ENCODE measurements around the gene PAPPA2.

PAPPA2 gene

DNA sequence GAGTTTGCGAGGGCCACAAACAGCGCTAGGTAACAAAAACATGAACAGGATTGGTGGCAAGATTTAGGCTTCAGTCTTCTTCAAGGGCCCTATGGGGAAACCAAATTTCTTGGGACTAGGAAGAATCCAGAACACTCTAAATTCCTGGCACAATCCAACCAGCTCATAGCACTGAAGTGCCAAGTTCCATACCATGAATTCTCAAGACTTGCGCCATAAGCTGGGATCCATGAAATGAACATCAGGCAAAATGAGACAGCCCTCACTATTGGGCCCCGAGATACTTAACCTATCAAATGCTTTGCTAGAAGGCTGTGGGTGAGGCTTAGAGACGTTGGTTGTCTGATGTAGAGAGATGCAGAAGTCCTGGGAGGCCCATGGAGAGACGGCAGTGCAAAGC, 322.1 kb downstream of the PAPPA2 start:
- Histone ChIP-seq H3K9ac (no peak overlapping the region), H3K4me2 (ENCODE audit: low read length) (no peak overlapping the region), H3K27me3 (ENCODE audit: control insufficient read depth, insufficient read depth, low read length) (no peaks in the 10 kb centered on the region), H2AFZ (no peak overlapping the region), H3K4me3 (ENCODE audit: low read depth, low read length) (no peak overlapping the region), H3K4me1 (no peaks in the 10 kb centered on the region), H3K36me3 (ENCODE audit: control insufficient read depth, insufficient read depth, low read length) (no peaks in the 10 kb centered on the region), H3K9me3 (ENCODE audit: control insufficient read depth, low read length) (no peaks in the 10 kb centered on the region), H3K79me2 (no peaks in the 10 kb centered on the region), H3K27ac (no peak overlapping the region)
- TF ChIP-seq, protein P1, sequence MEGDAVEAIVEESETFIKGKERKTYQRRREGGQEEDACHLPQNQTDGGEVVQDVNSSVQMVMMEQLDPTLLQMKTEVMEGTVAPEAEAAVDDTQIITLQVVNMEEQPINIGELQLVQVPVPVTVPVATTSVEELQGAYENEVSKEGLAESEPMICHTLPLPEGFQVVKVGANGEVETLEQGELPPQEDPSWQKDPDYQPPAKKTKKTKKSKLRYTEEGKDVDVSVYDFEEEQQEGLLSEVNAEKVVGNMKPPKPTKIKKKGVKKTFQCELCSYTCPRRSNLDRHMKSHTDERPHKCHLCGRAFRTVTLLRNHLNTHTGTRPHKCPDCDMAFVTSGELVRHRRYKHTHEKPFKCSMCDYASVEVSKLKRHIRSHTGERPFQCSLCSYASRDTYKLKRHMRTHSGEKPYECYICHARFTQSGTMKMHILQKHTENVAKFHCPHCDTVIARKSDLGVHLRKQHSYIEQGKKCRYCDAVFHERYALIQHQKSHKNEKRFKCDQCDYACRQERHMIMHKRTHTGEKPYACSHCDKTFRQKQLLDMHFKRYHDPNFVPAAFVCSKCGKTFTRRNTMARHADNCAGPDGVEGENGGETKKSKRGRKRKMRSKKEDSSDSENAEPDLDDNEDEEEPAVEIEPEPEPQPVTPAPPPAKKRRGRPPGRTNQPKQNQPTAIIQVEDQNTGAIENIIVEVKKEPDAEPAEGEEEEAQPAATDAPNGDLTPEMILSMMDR (IDR thresholded peaks at IDR 0.05): no peak

DNA sequence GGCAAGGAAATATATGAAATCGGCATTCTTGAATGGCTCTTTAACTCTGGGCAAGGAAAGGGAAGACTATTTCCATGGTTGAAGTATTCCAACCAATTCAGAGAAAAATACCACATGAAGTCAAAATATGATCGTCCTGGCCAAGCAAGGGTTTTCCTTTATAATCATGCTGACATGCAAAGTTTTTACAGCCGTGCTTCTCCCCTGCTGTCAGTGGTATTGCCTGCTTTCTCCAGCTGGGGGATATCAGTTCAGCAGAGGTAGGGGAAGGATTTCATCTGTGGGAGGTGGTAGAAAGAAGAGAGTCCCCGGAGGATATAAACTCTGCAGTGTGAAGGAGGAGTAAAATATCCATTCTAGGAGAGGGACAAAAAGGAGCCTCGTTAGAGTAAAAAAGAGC, 322.8 kb downstream of the PAPPA2 start:
- Histone ChIP-seq H3K27me3 (ENCODE audit: control insufficient read depth, insufficient read depth, low read length) (no peaks in the 10 kb centered on the region), H2AFZ (no peak overlapping the region), H3K79me2 (no peaks in the 10 kb centered on the region), H3K4me2 (ENCODE audit: low read length) (no peak overlapping the region), H3K9ac (no peak overlapping the region), H3K4me3 (ENCODE audit: low read depth, low read length) (no peak overlapping the region), H3K9me3 (ENCODE audit: control insufficient read depth, low read length) (no peaks in the 10 kb centered on the region), H3K36me3 (ENCODE audit: control insufficient read depth, insufficient read depth, low read length) (no peaks in the 10 kb centered on the region), H3K27ac (no peak overlapping the region), H3K4me1 (no peaks in the 10 kb centered on the region)
- TF ChIP-seq, protein P1 (IDR thresholded peaks at IDR 0.05): no peak

DNA sequence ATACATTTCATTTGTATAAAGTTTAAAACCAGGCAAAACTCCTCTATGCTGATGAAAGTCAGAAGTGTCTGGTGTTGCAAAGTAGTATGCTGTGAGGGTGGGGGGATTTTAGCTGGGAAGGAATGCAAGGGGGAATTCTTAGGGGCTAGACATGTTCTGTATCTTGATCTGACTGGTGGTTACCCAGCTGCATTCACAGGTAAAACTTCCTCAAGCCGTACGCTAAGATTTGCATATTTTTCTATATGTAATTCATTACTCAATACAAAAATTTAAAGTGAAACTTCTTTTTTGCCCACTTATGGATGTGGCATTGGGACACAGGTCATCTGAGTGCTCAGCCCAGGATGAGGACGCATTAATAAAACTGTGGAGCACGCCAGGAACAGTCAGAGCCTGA, 323.3 kb downstream of the PAPPA2 start:
- Histone ChIP-seq H3K27ac (no peak overlapping the region), H3K79me2 (no peaks in the 10 kb centered on the region), H2AFZ (no peak overlapping the region), H3K9ac (no peak overlapping the region), H3K4me2 (ENCODE audit: low read length) (no peak overlapping the region), H3K4me1 (no peaks in the 10 kb centered on the region), H3K36me3 (ENCODE audit: control insufficient read depth, insufficient read depth, low read length) (no peaks in the 10 kb centered on the region), H3K27me3 (ENCODE audit: control insufficient read depth, insufficient read depth, low read length) (no peaks in the 10 kb centered on the region), H3K9me3 (ENCODE audit: control insufficient read depth, low read length) (no peaks in the 10 kb centered on the region), H3K4me3 (ENCODE audit: low read depth, low read length) (no peak overlapping the region)
- TF ChIP-seq, protein P1 (IDR thresholded peaks at IDR 0.05): no peak

DNA sequence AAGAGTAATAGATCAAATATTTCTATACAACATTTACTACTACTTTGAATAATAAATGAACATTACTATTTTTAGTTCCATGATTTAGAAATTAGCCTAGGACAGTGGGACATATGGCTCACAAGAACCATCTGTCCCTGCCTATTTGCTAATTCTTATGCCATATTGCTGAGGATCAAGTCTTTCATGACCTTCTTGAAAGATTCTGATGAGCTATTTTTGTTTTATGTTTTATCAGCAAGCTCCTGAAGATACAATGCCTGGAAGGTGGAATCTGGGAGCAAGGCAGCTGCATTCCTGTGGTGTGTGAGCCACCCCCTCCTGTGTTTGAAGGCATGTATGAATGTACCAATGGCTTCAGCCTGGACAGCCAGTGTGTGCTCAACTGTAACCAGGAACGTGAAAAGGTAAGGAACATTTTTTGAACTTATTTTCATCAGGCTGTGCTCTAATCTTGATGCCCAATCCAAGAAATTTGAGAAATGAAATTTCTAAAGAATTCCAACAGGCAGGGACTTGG, 326.7 kb downstream of the PAPPA2 start:
- Histone ChIP-seq H3K4me1 (no peaks in the 10 kb centered on the region), H3K4me3 (ENCODE audit: low read depth, low read length) (no peak overlapping the region), H3K4me2 (ENCODE audit: low read length) (no peak overlapping the region), H3K36me3 (ENCODE audit: control insufficient read depth, insufficient read depth, low read length) (no peaks in the 10 kb centered on the region), H3K27me3 (ENCODE audit: control insufficient read depth, insufficient read depth, low read length) (no peaks in the 10 kb centered on the region), H2AFZ (no peak overlapping the region), H3K27ac (no peak overlapping the region), H3K9me3 (ENCODE audit: control insufficient read depth, low read length) (no peaks in the 10 kb centered on the region), H3K9ac (no peak overlapping the region), H3K79me2 (no peaks in the 10 kb centered on the region)
- TF ChIP-seq, protein P1 (IDR thresholded peaks at IDR 0.05): no peak

DNA sequence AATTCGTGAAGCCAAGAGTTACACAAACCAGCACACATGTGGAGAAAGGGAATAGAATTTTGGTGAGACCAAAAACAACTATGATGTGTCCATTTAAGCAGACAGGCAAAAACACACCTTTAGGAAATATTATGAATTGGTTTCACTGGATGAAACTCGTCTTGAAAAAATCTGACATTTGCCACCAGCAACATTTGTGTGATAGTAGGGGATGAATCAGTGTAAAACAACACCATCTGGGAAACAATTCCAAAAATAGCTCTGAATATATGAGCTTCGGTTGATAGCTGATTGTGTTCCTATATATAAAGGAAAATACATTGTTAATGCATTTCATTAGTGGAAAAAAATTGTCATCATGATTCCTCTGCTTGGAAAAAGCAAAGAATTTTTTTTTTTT, 327.8 kb downstream of the PAPPA2 start:
- no peak overlapping the region for H3K9ac ChIP-seq
- H2AFZ ChIP-seq: no peak overlapping the region
- no peaks in the 10 kb centered on the region for H3K79me2 ChIP-seq
- no peaks in the 10 kb centered on the region for H3K27me3 ChIP-seq (ENCODE audit: control insufficient read depth, insufficient read depth, low read length)
- H3K4me3 ChIP-seq (ENCODE audit: low read depth, low read length): no peak overlapping the region
- H3K36me3 ChIP-seq (ENCODE audit: control insufficient read depth, insufficient read depth, low read length): no peaks in the 10 kb centered on the region
- H3K9me3 ChIP-seq (ENCODE audit: control insufficient read depth, low read length): no peaks in the 10 kb centered on the region
- H3K27ac ChIP-seq: no peak overlapping the region
- TF ChIP-seq, protein P1 (IDR thresholded peaks at IDR 0.05): no peak
- no peak overlapping the region for H3K4me2 ChIP-seq (ENCODE audit: low read length)
- no peaks in the 10 kb centered on the region for H3K4me1 ChIP-seq
